Glutamatergic neuron (in vitro differentiated cells): ENCODE data around the gene FSTL4. TPM values are rescaled to one million over a fixed set of nuclear protein-coding genes. Genes with fewer than 3 reads are reported as not detected.
A peak's percentile ranks its signal among the peaks of the same experiment; 100 is the strongest.

Source experiments
- DNase-seq: peaks from one replicate; pipeline ENCODE4 v3.0.0; 2022
- H3K27ac Mint-ChIP-seq: one replicate; pipeline ENCODE4 v1.8.0; 2020; ENCODE audit warnings: mild to moderate bottlenecking, mixed read lengths, inconsistent platforms; ENCODE audit not compliant: unreplicated experiment
- H3K27me3 Mint-ChIP-seq: one replicate; pipeline ENCODE4 v1.8.0; 2020; ENCODE audit warnings: mild to moderate bottlenecking, moderate library complexity, mixed read lengths, inconsistent platforms; ENCODE audit not compliant: unreplicated experiment
- H3K36me3 Mint-ChIP-seq: one replicate; pipeline ENCODE4 v1.8.0; 2020; ENCODE audit warnings: mild to moderate bottlenecking, mixed read lengths, inconsistent platforms; ENCODE audit not compliant: unreplicated experiment
- H3K4me1 Mint-ChIP-seq: one replicate; pipeline ENCODE4 v1.8.0; 2020; ENCODE audit warnings: mild to moderate bottlenecking, low read depth, mixed read lengths, inconsistent platforms; ENCODE audit not compliant: unreplicated experiment
- H3K4me3 Mint-ChIP-seq: one replicate; pipeline ENCODE4 v1.8.0; 2020; ENCODE audit warnings: mild to moderate bottlenecking, mixed read lengths, inconsistent platforms; ENCODE audit not compliant: unreplicated experiment
- H3K9me3 Mint-ChIP-seq: one replicate; pipeline ENCODE4 v1.8.0; 2020; ENCODE audit warnings: mild to moderate bottlenecking, moderate library complexity, mixed read lengths, inconsistent platforms; ENCODE audit not compliant: unreplicated experiment
- total RNA-seq: library from RNA; stranded (reverse); fragmentation: NEBNext Ultra II Directional; extraction: Animal tissue kit (Norgen Biotek cat#: 25700); gene quantifications from one replicate; pipeline ENCODE4 v1.2.1, GENCODE V29; 2021; ENCODE audit not compliant: unreplicated experiment
- TF ChIP-seq, protein P1 (sequence below): fragments of 200-600 bp; sonication (generic); IDR thresholded peaks from one replicate; pipeline ENCODE4 v1.5.0; 2021; ENCODE audit not compliant: partially characterized antibody, unreplicated experiment

FSTL4 gene
- total RNA-seq, 1 donor from 2014 or later = 29.0 TPM

DNA sequence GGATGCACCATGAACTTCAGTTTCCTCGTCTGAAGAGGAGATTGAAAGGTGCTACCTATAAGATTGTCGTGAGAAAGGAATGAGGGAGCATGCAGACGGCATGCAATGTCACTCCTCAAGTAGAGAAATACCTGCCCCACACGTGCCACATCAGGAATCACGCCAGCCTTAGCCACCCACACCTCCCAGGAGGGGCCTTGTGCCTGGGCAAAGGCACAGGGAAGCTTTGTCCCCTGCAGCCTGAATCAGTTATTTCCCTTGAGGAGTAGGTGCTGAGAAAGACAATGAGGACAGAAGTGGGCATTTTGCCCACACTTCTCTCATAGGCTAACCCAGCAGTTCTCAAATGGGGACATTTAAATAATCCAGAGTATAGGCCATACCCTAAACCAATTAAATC is 31.0 kb downstream of the FSTL4 start:
- peaks cover 2% of the 10 kb centered on the region for H3K9me3 Mint-ChIP-seq
- H3K4me3 Mint-ChIP-seq = no peak overlapping the region
- no peak overlapping the region for H3K27ac Mint-ChIP-seq
- peaks cover 5% of the 10 kb centered on the region for H3K27me3 Mint-ChIP-seq
- no peak for DNase-seq
- no peaks in the 10 kb centered on the region for H3K36me3 Mint-ChIP-seq
- H3K4me1 Mint-ChIP-seq = no peaks in the 10 kb centered on the region
- TF ChIP-seq, protein P1, sequence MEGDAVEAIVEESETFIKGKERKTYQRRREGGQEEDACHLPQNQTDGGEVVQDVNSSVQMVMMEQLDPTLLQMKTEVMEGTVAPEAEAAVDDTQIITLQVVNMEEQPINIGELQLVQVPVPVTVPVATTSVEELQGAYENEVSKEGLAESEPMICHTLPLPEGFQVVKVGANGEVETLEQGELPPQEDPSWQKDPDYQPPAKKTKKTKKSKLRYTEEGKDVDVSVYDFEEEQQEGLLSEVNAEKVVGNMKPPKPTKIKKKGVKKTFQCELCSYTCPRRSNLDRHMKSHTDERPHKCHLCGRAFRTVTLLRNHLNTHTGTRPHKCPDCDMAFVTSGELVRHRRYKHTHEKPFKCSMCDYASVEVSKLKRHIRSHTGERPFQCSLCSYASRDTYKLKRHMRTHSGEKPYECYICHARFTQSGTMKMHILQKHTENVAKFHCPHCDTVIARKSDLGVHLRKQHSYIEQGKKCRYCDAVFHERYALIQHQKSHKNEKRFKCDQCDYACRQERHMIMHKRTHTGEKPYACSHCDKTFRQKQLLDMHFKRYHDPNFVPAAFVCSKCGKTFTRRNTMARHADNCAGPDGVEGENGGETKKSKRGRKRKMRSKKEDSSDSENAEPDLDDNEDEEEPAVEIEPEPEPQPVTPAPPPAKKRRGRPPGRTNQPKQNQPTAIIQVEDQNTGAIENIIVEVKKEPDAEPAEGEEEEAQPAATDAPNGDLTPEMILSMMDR = no peak

- TF ChIP-seq, protein P1 = no peak
- Mint-ChIP-seq H3K9me3 (peaks cover 2% of the 10 kb centered on the region), H3K4me1 (no peaks in the 10 kb centered on the region), H3K27ac (no peak overlapping the region), H3K27me3 (peaks cover 5% of the 10 kb centered on the region), H3K4me3 (no peak overlapping the region), H3K36me3 (no peaks in the 10 kb centered on the region)
- DNase-seq = no peak
Observed at GRCh38 chr5:133580618-133581017, 31.7 kb downstream of the FSTL4 start.

DNA sequence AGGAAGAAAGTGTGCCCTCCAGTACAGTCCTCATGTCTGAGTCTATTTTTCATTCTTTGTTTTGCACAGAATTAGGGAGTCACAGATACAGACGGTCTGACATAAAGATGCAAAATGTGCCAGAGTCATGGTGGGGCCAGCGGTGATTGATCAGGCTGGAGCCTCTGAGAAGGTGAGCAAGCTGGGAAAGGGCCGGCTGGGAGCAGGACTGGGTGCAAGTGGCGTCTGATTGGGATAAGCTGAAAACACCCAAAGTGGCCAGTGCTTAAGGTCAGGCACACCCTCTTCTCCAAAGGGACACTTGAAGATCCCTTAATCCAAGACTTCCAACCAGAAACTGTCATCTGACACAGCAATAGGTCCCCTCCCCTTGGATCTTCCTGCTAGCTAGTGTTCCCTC is 32.6 kb downstream of the FSTL4 start:
- TF ChIP-seq, protein P1 = no peak
- no peaks in the 10 kb centered on the region for H3K4me1 Mint-ChIP-seq
- DNase-seq = no peak
- H3K36me3 Mint-ChIP-seq = no peaks in the 10 kb centered on the region
- peak overlapping the region; percentile 18 for H3K27ac Mint-ChIP-seq
- H3K9me3 Mint-ChIP-seq = peaks cover 2% of the 10 kb centered on the region
- peaks cover 5% of the 10 kb centered on the region for H3K27me3 Mint-ChIP-seq
- H3K4me3 Mint-ChIP-seq = no peak overlapping the region

- peaks cover 8% of the 10 kb centered on the region for H3K36me3 Mint-ChIP-seq
- no peaks in the 10 kb centered on the region for H3K4me1 Mint-ChIP-seq
- H3K9me3 Mint-ChIP-seq = peaks cover 4% of the 10 kb centered on the region
- DNase-seq = no peak
- H3K27ac Mint-ChIP-seq = no peak overlapping the region
- TF ChIP-seq, protein P1 = no peak
- H3K4me3 Mint-ChIP-seq = no peak overlapping the region
- H3K27me3 Mint-ChIP-seq = no peaks in the 10 kb centered on the region
Observed at GRCh38 chr5:133569347-133569746, 43.0 kb downstream of the FSTL4 start.

DNA sequence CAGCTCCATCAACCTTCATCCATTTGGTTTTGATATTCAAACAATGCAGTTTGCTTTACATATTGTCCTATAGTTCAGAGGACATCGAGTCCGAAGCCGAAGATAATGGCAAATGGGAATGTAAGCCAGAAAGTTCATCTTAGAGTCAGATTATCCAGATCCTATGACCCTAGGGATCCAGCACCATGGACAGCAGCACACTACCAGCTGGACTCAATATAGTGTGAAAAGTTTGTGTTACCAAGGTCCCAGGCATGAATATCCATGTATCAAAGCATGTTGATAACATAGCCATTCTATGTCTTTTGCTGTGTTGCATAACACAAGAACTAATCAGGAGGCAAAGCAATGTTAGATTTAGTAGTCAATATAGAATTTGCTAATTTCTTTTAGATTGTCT is 46.3 kb downstream of the FSTL4 start:
- TF ChIP-seq, protein P1 = no peak
- no peak overlapping the region for H3K4me3 Mint-ChIP-seq
- DNase-seq = no peak
- no peak overlapping the region for H3K27ac Mint-ChIP-seq
- no peaks in the 10 kb centered on the region for H3K36me3 Mint-ChIP-seq
- H3K9me3 Mint-ChIP-seq = no peaks in the 10 kb centered on the region
- no peaks in the 10 kb centered on the region for H3K27me3 Mint-ChIP-seq
- no peaks in the 10 kb centered on the region for H3K4me1 Mint-ChIP-seq
